GM12878 (cell line): Measurements from ENCODE around the gene NGDN. TPM values are rescaled to one million over a fixed set of nuclear protein-coding genes. Genes with fewer than 3 reads are reported as not detected.

ENCODE experiments used
- ATAC-seq: fragments of 200-7000 bp; cut with Tn5 transposase; 3 replicates; pipeline ENCODE4 v1.9.1; 2020; ENCODE audit warnings: mild to moderate bottlenecking, moderate library complexity
- BruUV-seq: library from RNA; stranded (reverse); fragments of 400-500 nt; replicated peaks from 2 replicates; lab custom pipeline; 2021; lab: Mats Ljungman, UMichigan
- CTCF ChIA-PET: fragments of 300-600 bp; sonication (Branson Sonifier 250); formaldehyde crosslinking; extraction: SDS; loops from one replicate; lab custom pipeline; 2021; ENCODE audit warnings: inconsistent platforms; lab: Yijun Ruan, JAX
- POLR2A ChIA-PET: fragments of 350-600 bp; formaldehyde crosslinking; extraction: SDS; loops from one replicate; lab custom pipeline; 2021; ENCODE audit warnings: inconsistent platforms; lab: Charles Lee
- RAD21 ChIA-PET: fragments of 300-600 bp; sonication (Branson Sonifier 250); formaldehyde crosslinking; loops from one replicate; lab custom pipeline; 2023; ENCODE audit warnings: antibody characterized with exemption; ENCODE audit not compliant: unreplicated experiment; lab: Charles Lee
- SMC1A ChIA-PET: fragments of 300-600 bp; sonication (Branson Sonifier 250); formaldehyde crosslinking; loops from one replicate; lab custom pipeline; 2023; ENCODE audit not compliant: unreplicated experiment, uncharacterized antibody; lab: Charles Lee
- DNase-seq: peaks from one replicate; pipeline ENCODE4 v3.0.0-alpha.2; 2011; ENCODE audit warnings: low read depth, low spot score
- FAIRE-seq: peaks from 3 replicates; lab custom pipeline; 2011; peaks lifted over from hg19 to GRCh38; lab: Jason Lieb, UNC
- H2AFZ ChIP-seq: 2 replicates; pipeline ENCODE4 v1.6.0; 2011; ENCODE audit warnings: low read depth, low read length, control low read depth; ENCODE audit not compliant: control insufficient read depth
- H3K27ac ChIP-seq: 2 replicates; pipeline ENCODE4 v1.5.1; 2011; ENCODE audit warnings: control low read depth; ENCODE audit not compliant: control insufficient read depth, insufficient read depth
- H3K27me3 ChIP-seq, 2 experiments: replicated peaks in 1 of 2; 2 replicates each; pipeline versions ENCODE4 v1.6.0 to v1.6.1; 2011; ENCODE audit warnings: low read length in 1 of 2; ENCODE audit not compliant: control insufficient read depth in 2 of 2, insufficient read depth in 2 of 2
- H3K36me3 ChIP-seq, 2 experiments: 2 replicates each; pipeline ENCODE4 v1.5.1; 2011; ENCODE audit warnings: low read length in 1 of 2; ENCODE audit not compliant: control insufficient read depth in 2 of 2, insufficient read depth in 2 of 2
- H3K4me1 ChIP-seq: 2 replicates; pipeline ENCODE4 v1.6.1; 2011; ENCODE audit warnings: mild to moderate bottlenecking, low read length, moderate library complexity, mixed read lengths; ENCODE audit not compliant: control insufficient read depth, insufficient read depth
- H3K4me2 ChIP-seq: 2 replicates; pipeline ENCODE4 v1.6.0; 2011; ENCODE audit warnings: control low read depth; ENCODE audit not compliant: control insufficient read depth, insufficient read depth
- H3K4me3 ChIP-seq: fragments of 200-600 bp; sonication (generic); 2 replicates; pipeline ENCODE4 v1.5.1; 2016
- H3K79me2 ChIP-seq: 2 replicates; pipeline ENCODE4 v1.6.0; 2011; ENCODE audit warnings: low read length; ENCODE audit not compliant: control insufficient read depth, insufficient read depth
- H3K9ac ChIP-seq: 2 replicates; pipeline ENCODE4 v1.8.0; 2011; ENCODE audit warnings: low read length, control low read depth, mixed read lengths; ENCODE audit not compliant: control insufficient read depth, insufficient read depth
- H3K9me3 ChIP-seq: replicated peaks from 3 replicates; pipeline ENCODE4 v1.5.1; 2011; ENCODE audit warnings: mild to moderate bottlenecking, low read length; ENCODE audit not compliant: control insufficient read depth, insufficient read depth
- H4K20me1 ChIP-seq: 2 replicates; pipeline ENCODE4 v1.6.0; 2011; ENCODE audit not compliant: control insufficient read depth, insufficient read depth
- BCL11A ChIP-seq: IDR thresholded peaks from 2 replicates; pipeline ENCODE4 v1.6.1; 2011; ENCODE audit warnings: low read depth, low read length
- FOXK2 ChIP-seq: fragments of 450-650 bp; IDR thresholded peaks from 2 replicates; pipeline ENCODE4 v1.6.1; 2017; ENCODE audit warnings: mild to moderate bottlenecking, moderate library complexity
- RCOR1 ChIP-seq: conservative IDR thresholded peaks from 2 replicates; pipeline ENCODE4 v1.6.1; 2012; ENCODE audit warnings: low read depth, low read length, improper control_type of control experiment
- ZNF274 ChIP-seq: IDR thresholded peaks from one replicate; pipeline ENCODE4 v1.8.0; 2011; ENCODE audit not compliant: insufficient read length, insufficient read depth
- WGBS: methylation state at CpG from one replicate; pipeline ENCODE4 v1.1.6; 2016; ENCODE audit warnings: low lambda C conversion rate; ENCODE audit not compliant: insufficient replicate concordance, insufficient coverage; ENCODE audit errors: missing lambda C conversion rate; 5-methylcytosine and 5-hydroxymethylcytosine counted together
- in situ Hi-C: fragments of 300-500 bp; cut with MboI; formaldehyde crosslinking; loops from 9 replicates; pipeline ENCODE4 v1.14.3; 2018; ENCODE audit warnings: mixed read lengths
- intact Hi-C: fragments of 100-400 bp; cut with micrococcal nuclease; formaldehyde crosslinking; loops from one replicate; pipeline ENCODE4 v1.14.2; 2022; ENCODE audit not compliant: unreplicated experiment
- polyA plus RNA-seq, 11 experiments: library from polyadenylated mRNA; depleted of rRNA in 4 of 11; unstranded in 6 of 11; stranded (reverse) in 5 of 11; fragments of >200 nt; fragmentation: Nextera tagmentation in 4 of 11; fragmentation: Illumina TruSeq in 1 of 11; extraction: Ambion mirVana in 4 of 11; extraction: Trizol in 1 of 11; gene quantifications; 1 replicate in 1 of 11; 2 replicates in 10 of 11; pipeline versions ENCODE4 v1.2.1 to v1.2.3, GENCODE V29; 2011 to 2016; ENCODE audit warnings: inconsistent platforms in 2 of 11, missing spikeins in 2 of 11, low read depth in 1 of 11
- total RNA-seq, 4 experiments: library from RNA; depleted of rRNA in 3 of 4; stranded (reverse); fragments of >200 nt in 3 of 4; fragmentation: Illumina TruSeq in 1 of 4; extraction: Trizol in 1 of 4; gene quantifications; 2 replicates each; pipeline versions ENCODE4 v1.2.1 to v1.2.3, GENCODE V29; 2013 to 2021
- TF ChIP-seq, protein P1 (sequence below): IDR thresholded peaks from 2 replicates; pipeline ENCODE4 v1.6.1; 2011; ENCODE audit warnings: low read depth, low read length, improper control_type of control experiment, borderline replicate concordance
- TF ChIP-seq, protein P2 (sequence below): fragments of 450-650 bp; formaldehyde crosslinking; IDR thresholded peaks from 2 replicates; pipeline ENCODE4 v1.5.0; 2022; ENCODE audit warnings: mild to moderate bottlenecking, missing genetic modification characterization

The NGDN gene
- total and polyA plus RNA-seq, 10 of the 15 experiments (the other 5 are each of a cell fraction or from before 2014, with no cell fraction given), result 40.4 to 163 (median 71.4) TPM

DNA sequence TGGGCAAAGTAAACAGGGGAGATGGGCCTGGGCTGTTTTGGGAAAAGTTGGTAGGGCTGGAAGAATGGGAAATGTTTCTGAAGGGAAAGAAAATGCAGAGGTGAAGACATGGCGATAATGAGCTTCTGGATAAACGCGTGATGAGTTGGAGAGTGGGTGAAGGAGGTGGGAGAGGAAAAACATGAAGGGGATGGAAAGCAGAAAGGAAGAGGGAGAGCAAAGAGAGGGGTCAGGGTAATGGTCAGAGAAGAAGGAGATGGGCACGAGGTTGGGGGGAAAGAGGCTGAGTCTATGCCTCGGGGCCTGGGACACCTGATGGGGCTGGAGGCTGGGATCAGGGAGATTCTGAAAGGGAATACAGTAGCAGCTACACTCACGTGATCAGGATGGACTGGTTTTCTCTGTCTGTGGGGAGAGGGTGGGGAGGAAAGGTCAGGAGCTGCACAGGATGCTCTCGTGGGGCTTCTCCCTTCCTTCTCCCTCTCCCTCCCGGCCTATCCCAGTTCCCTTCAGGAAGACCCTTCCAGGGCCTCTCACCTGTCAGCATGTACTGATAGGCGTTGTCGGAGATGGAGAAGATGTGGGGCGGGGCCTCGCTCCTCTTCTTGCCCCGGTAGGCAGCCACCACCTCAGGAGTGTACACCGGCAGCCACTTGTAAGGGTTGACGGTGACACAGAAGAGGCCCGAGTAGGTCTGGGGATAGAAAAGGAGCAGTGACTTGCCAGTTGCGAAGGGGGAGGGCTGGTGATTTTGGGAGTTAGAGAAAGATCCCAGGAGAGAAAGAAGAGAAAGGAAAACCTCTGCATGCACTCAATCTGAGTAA lies 37.2 kb upstream of the NGDN start:
- ChIA-PET SMC1A (no interaction called here), POLR2A (no interaction called here), RAD21 (no interaction called here), CTCF (no interaction called here)
- DNase-seq (no peak), ATAC-seq (no peak), FAIRE-seq (no peak)
- Histone ChIP-seq H3K27me3 (no peaks in the 10 kb centered on the region; a peak in 3 of 4 replicates), H3K36me3 (no peaks in the 10 kb centered on the region; a peak in 1 of 4 replicates), H4K20me1 (no peaks in the 10 kb centered on the region), H3K79me2 (no peaks in the 10 kb centered on the region), H3K4me1 (no peaks in the 10 kb centered on the region), H2AFZ (no peak overlapping the region), H3K9ac (no peak overlapping the region), H3K4me3 (no peak overlapping the region), H3K9me3 (no peaks in the 10 kb centered on the region), H3K4me2 (no peak overlapping the region), H3K27ac (no peak overlapping the region)
- intact Hi-C loops, result no loop called here
- no TSS peak for BruUV-seq
- TF ChIP-seq FOXK2 (0 out of 2 replicates have a peak, but pooled peaks have one; percentile 12), RCOR1 (no peak), BCL11A (no peak)
- in situ Hi-C loops, result no loop called here
- WGBS, result 27% methylated on average over 14 of the region's 17 CpGs

DNA sequence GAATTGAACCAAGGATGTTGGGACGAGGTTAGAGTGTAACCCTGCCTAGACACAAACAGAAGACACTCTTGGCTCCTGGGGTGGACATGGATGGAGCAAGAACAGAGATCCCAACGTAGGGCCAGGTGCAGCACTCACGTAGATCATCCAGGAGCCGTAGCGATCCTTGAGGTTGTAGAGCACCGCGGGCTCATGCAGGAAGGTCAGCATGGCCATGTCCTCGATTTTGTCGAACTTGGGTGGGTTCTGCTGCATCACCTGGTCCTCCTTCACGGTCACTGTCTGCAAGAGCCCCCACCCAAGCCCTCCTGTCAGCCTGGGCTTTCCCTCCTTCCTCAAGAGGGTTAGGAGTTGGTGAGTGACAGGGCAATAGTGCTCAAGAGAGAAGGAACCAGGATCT lies 36.6 kb upstream of the NGDN start:
- ATAC-seq, result no peak
- in situ Hi-C loops (no loop called here), intact Hi-C loops (no loop called here)
- BruUV-seq, result no TSS peak
- DNase-seq, result no peak
- RAD21 ChIA-PET, result no interaction called here
- H3K4me3 ChIP-seq, result no peak overlapping the region
- SMC1A ChIA-PET, result no interaction called here
- no peak overlapping the region for H2AFZ ChIP-seq
- H3K27ac ChIP-seq, result no peak overlapping the region
- H3K79me2 ChIP-seq, result no peaks in the 10 kb centered on the region
- TF ChIP-seq ZNF274, result no peak
- TF ChIP-seq, protein P1, sequence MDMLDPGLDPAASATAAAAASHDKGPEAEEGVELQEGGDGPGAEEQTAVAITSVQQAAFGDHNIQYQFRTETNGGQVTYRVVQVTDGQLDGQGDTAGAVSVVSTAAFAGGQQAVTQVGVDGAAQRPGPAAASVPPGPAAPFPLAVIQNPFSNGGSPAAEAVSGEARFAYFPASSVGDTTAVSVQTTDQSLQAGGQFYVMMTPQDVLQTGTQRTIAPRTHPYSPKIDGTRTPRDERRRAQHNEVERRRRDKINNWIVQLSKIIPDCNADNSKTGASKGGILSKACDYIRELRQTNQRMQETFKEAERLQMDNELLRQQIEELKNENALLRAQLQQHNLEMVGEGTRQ, result no peak
- TF ChIP-seq, protein P2, sequence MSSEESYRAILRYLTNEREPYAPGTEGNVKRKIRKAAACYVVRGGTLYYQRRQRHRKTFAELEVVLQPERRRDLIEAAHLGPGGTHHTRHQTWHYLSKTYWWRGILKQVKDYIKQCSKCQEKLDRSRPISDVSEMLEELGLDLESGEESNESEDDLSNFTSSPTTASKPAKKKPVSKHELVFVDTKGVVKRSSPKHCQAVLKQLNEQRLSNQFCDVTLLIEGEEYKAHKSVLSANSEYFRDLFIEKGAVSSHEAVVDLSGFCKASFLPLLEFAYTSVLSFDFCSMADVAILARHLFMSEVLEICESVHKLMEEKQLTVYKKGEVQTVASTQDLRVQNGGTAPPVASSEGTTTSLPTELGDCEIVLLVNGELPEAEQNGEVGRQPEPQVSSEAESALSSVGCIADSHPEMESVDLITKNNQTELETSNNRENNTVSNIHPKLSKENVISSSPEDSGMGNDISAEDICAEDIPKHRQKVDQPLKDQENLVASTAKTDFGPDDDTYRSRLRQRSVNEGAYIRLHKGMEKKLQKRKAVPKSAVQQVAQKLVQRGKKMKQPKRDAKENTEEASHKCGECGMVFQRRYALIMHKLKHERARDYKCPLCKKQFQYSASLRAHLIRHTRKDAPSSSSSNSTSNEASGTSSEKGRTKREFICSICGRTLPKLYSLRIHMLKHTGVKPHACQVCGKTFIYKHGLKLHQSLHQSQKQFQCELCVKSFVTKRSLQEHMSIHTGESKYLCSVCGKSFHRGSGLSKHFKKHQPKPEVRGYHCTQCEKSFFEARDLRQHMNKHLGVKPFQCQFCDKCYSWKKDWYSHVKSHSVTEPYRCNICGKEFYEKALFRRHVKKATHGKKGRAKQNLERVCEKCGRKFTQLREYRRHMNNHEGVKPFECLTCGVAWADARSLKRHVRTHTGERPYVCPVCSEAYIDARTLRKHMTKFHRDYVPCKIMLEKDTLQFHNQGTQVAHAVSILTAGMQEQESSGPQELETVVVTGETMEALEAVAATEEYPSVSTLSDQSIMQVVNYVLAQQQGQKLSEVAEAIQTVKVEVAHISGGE (CRISPR knock-in tag), result no peak
- H3K4me1 ChIP-seq, result no peaks in the 10 kb centered on the region
- POLR2A ChIA-PET, result no interaction called here
- no peaks in the 10 kb centered on the region for H4K20me1 ChIP-seq
- no peak overlapping the region for H3K9ac ChIP-seq
- no peak for FAIRE-seq
- 39% methylated on average over 10 of the region's 10 CpGs for WGBS
- H3K4me2 ChIP-seq, result no peak overlapping the region
- CTCF ChIA-PET, result no interaction called here
- no peaks in the 10 kb centered on the region; a peak in 1 of 4 replicates for H3K36me3 ChIP-seq
- no peaks in the 10 kb centered on the region for H3K9me3 ChIP-seq
- H3K27me3 ChIP-seq, result no peaks in the 10 kb centered on the region; a peak in 3 of 4 replicates
